HepG2 (cell line): Measurements from ENCODE around the gene LTC4S. TPM values are rescaled to one million over a fixed set of nuclear protein-coding genes. Genes with fewer than 3 reads are reported as not detected.

Experiments used
- ATF7 ChIP-seq, 2 experiments: fragments of 450-650 bp in 1 of 2; sonication (generic) in 1 of 2; formaldehyde crosslinking in 1 of 2; IDR thresholded peaks; 2 replicates each; pipeline versions ENCODE4 v1.4.0 to v1.6.1; 2016 to 2020; ENCODE audit warnings: antibody characterized with exemption in 1 of 2, mild to moderate bottlenecking in 1 of 2, missing genetic modification reagents in 1 of 2
- ATF7-NPFF ChIP-seq: sonication (generic); formaldehyde crosslinking; IDR thresholded peaks from 2 replicates; pipeline ENCODE4 v1.8.1; 2023; ENCODE audit warnings: mild to moderate bottlenecking, low read depth, missing genetic modification reagents, moderate library complexity
- HDAC1 ChIP-seq: sonication (generic); formaldehyde crosslinking; IDR thresholded peaks from 2 replicates; pipeline ENCODE4 v1.5.1; 2020; ENCODE audit warnings: mild to moderate bottlenecking, missing genetic modification reagents
- KAT2B ChIP-seq: fragments of 150-350 bp; IDR thresholded peaks from 2 replicates; pipeline ENCODE4 v1.6.1; 2014; ENCODE audit warnings: low read depth, low read length, borderline replicate concordance
- MBNL3 ChIP-seq: fragments of 250-450 bp; sonication (Bioruptor Pico); conservative IDR thresholded peaks from 2 replicates; pipeline ENCODE4 v1.8.0; 2022; ENCODE audit warnings: mild to moderate bottlenecking, inconsistent platforms
- MED1 ChIP-seq: sonication (generic); formaldehyde crosslinking; IDR thresholded peaks from 2 replicates; pipeline ENCODE4 v1.4.0; 2020; ENCODE audit warnings: missing genetic modification reagents
- POLR2G ChIP-seq: fragments of 200-400 bp; formaldehyde crosslinking; IDR thresholded peaks from 2 replicates; pipeline ENCODE4 v1.6.1; 2018; ENCODE audit warnings: mild to moderate bottlenecking, low read depth, low read length, moderate library complexity
- SMC3 ChIP-seq: IDR thresholded peaks from 2 replicates; pipeline ENCODE4 v1.6.1; 2011; ENCODE audit warnings: low read length, improper control_type of control experiment
- ZKSCAN8 ChIP-seq: IDR thresholded peaks from 2 replicates; pipeline ENCODE4 v1.6.1; 2016; ENCODE audit warnings: borderline replicate concordance, missing genetic modification reagents, missing compliant biosample characterization
- ZNF772 ChIP-seq: sonication (generic); formaldehyde crosslinking; IDR thresholded peaks from 2 replicates; pipeline ENCODE4 v1.5.0; 2020; ENCODE audit warnings: mild to moderate bottlenecking, missing genetic modification reagents
- ZNF83 ChIP-seq: sonication (generic); formaldehyde crosslinking; IDR thresholded peaks from 2 replicates; pipeline ENCODE4 v1.4.0; 2020; ENCODE audit warnings: missing genetic modification reagents, mild to moderate bottlenecking, borderline replicate concordance
- polyA plus RNA-seq, 8 experiments: library from polyadenylated mRNA; depleted of rRNA in 3 of 8; stranded (reverse) in 7 of 8; unstranded in 1 of 8; fragments of >200 nt; fragmentation: Illumina TruSeq in 4 of 8; extraction: Trizol in 4 of 8; gene quantifications; 2 replicates each; pipeline versions ENCODE4 v1.2.1 to v1.2.3, GENCODE V29; 2011 to 2016; ENCODE audit warnings: low read depth in 4 of 8, missing spikeins in 1 of 8, mixed read lengths in 1 of 8; ENCODE audit not compliant: insufficient read depth in 1 of 8
- total RNA-seq, 5 experiments: library from RNA; depleted of rRNA; stranded (reverse); fragments of >200 nt; fragmentation: Illumina TruSeq; extraction: Trizol; gene quantifications; 2 replicates each; pipeline ENCODE4 v1.2.3, GENCODE V29; 2016; ENCODE audit warnings: low read depth in 1 of 5
- TF ChIP-seq, protein P1 (sequence below), 2 experiments: IDR thresholded peaks; 2 replicates each; pipeline ENCODE4 v1.6.1; 2011 to 2012; ENCODE audit warnings: low read length in 2 of 2, borderline replicate concordance in 1 of 2, low read depth in 1 of 2, mild to moderate bottlenecking in 1 of 2, moderate library complexity in 1 of 2
- TF ChIP-seq, protein P2 (sequence below), 2 experiments: sonication (generic) in 1 of 2; formaldehyde crosslinking in 1 of 2; IDR thresholded peaks; 2 replicates each; pipeline versions ENCODE4 v1.5.1 to v1.6.1; 2011 to 2020; ENCODE audit warnings: borderline replicate concordance in 1 of 2, low read depth in 1 of 2, low read length in 1 of 2, mild to moderate bottlenecking in 1 of 2, missing genetic modification reagents in 1 of 2, moderate library complexity in 1 of 2
- TF ChIP-seq, protein P3 (sequence below): sonication (generic); formaldehyde crosslinking; IDR thresholded peaks from 2 replicates; pipeline ENCODE4 v1.8.1; 2023; ENCODE audit warnings: missing genetic modification reagents, mild to moderate bottlenecking, borderline replicate concordance
- TF ChIP-seq, protein P4 (sequence below): sonication (generic); formaldehyde crosslinking; conservative IDR thresholded peaks from 2 replicates; pipeline ENCODE4 v1.4.0; 2020; ENCODE audit warnings: mild to moderate bottlenecking, missing genetic modification reagents, moderate library complexity
- TF ChIP-seq, protein P5 (sequence below): sonication (generic); formaldehyde crosslinking; IDR thresholded peaks from 2 replicates; pipeline ENCODE4 v1.5.0; 2020; ENCODE audit warnings: mild to moderate bottlenecking, missing genetic modification reagents

The LTC4S gene
- total and polyA plus RNA-seq, 2 of the 13 experiments (the other 11 are each of a cell fraction or from before 2014, with no cell fraction given): 0.35 TPM; not detected in 1

DNA sequence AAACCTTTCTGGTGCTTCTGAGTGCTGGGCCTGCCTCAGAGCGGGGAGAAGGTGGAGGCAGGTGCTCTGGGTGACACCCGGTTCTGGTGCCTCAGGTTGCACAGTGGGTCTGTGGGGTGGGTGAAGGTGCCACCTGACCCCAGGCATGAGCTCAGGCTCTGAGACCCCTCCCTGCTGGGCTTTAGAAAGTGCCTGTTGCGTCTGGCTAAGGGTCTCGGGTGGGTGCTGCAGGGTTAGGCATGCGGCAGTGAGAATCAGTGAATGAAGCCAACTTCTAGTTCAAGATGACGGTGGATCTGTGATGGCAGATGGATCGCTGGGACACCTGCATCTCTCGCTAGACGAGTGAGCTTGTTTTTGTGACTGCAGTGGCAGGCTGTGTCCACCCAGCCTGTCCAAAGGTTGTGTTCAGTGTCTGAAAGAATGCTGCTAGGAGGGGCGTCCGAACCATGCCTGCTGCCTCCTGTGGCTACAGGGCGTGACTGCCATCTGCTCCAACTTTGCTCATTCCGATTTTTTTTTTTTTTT is 31.9 kb downstream of the LTC4S start (continued):
- TF ChIP-seq, protein P1, sequence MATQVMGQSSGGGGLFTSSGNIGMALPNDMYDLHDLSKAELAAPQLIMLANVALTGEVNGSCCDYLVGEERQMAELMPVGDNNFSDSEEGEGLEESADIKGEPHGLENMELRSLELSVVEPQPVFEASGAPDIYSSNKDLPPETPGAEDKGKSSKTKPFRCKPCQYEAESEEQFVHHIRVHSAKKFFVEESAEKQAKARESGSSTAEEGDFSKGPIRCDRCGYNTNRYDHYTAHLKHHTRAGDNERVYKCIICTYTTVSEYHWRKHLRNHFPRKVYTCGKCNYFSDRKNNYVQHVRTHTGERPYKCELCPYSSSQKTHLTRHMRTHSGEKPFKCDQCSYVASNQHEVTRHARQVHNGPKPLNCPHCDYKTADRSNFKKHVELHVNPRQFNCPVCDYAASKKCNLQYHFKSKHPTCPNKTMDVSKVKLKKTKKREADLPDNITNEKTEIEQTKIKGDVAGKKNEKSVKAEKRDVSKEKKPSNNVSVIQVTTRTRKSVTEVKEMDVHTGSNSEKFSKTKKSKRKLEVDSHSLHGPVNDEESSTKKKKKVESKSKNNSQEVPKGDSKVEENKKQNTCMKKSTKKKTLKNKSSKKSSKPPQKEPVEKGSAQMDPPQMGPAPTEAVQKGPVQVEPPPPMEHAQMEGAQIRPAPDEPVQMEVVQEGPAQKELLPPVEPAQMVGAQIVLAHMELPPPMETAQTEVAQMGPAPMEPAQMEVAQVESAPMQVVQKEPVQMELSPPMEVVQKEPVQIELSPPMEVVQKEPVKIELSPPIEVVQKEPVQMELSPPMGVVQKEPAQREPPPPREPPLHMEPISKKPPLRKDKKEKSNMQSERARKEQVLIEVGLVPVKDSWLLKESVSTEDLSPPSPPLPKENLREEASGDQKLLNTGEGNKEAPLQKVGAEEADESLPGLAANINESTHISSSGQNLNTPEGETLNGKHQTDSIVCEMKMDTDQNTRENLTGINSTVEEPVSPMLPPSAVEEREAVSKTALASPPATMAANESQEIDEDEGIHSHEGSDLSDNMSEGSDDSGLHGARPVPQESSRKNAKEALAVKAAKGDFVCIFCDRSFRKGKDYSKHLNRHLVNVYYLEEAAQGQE (IDR thresholded peaks at IDR 0.05; ENCODE audit: borderline replicate concordance in 1 of 2, low read depth in 1 of 2, low read length in 2 of 2): no peak
- TF ChIP-seq ATF7 (IDR thresholded peaks at IDR 0.05) (no peak), ATF7 (CRISPR knock-in tag; IDR thresholded peaks at IDR 0.05) (no peak; the same call in 1 of the 2 replicates), SMC3 (peak; percentile 45), ZNF83 (CRISPR knock-in tag) (no peak), KAT2B (no peak), ATF7-NPFF (CRISPR knock-in tag) (peak; percentile 27), MBNL3 (CRISPR knock-in tag) (no peak), HDAC1 (peak; percentile 63; the same call in 1 of the 2 replicates), POLR2G (peak; percentile 49; the same call in 1 of the 2 replicates), ZKSCAN8 (CRISPR knock-in tag) (0 out of 2 replicates have a peak, but pooled peaks have one; percentile 25), ZNF772 (CRISPR knock-in tag) (no peak), MED1 (CRISPR knock-in tag) (peak; percentile 56; the same call in 1 of the 2 replicates)
- TF ChIP-seq, protein P2, sequence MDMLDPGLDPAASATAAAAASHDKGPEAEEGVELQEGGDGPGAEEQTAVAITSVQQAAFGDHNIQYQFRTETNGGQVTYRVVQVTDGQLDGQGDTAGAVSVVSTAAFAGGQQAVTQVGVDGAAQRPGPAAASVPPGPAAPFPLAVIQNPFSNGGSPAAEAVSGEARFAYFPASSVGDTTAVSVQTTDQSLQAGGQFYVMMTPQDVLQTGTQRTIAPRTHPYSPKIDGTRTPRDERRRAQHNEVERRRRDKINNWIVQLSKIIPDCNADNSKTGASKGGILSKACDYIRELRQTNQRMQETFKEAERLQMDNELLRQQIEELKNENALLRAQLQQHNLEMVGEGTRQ (IDR thresholded peaks at IDR 0.05; ENCODE audit: low read depth, low read length): no peak
- TF ChIP-seq, protein P2 (CRISPR knock-in tag; IDR thresholded peaks at IDR 0.05; ENCODE audit: borderline replicate concordance): no peak
- TF ChIP-seq, protein P3, sequence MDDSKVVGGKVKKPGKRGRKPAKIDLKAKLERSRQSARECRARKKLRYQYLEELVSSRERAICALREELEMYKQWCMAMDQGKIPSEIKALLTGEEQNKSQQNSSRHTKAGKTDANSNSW: no peak
- TF ChIP-seq, protein P4, sequence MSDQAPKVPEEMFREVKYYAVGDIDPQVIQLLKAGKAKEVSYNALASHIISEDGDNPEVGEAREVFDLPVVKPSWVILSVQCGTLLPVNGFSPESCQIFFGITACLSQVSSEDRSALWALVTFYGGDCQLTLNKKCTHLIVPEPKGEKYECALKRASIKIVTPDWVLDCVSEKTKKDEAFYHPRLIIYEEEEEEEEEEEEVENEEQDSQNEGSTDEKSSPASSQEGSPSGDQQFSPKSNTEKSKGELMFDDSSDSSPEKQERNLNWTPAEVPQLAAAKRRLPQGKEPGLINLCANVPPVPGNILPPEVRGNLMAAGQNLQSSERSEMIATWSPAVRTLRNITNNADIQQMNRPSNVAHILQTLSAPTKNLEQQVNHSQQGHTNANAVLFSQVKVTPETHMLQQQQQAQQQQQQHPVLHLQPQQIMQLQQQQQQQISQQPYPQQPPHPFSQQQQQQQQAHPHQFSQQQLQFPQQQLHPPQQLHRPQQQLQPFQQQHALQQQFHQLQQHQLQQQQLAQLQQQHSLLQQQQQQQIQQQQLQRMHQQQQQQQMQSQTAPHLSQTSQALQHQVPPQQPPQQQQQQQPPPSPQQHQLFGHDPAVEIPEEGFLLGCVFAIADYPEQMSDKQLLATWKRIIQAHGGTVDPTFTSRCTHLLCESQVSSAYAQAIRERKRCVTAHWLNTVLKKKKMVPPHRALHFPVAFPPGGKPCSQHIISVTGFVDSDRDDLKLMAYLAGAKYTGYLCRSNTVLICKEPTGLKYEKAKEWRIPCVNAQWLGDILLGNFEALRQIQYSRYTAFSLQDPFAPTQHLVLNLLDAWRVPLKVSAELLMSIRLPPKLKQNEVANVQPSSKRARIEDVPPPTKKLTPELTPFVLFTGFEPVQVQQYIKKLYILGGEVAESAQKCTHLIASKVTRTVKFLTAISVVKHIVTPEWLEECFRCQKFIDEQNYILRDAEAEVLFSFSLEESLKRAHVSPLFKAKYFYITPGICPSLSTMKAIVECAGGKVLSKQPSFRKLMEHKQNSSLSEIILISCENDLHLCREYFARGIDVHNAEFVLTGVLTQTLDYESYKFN (CRISPR knock-in tag): peak; percentile 68
- TF ChIP-seq, protein P5, sequence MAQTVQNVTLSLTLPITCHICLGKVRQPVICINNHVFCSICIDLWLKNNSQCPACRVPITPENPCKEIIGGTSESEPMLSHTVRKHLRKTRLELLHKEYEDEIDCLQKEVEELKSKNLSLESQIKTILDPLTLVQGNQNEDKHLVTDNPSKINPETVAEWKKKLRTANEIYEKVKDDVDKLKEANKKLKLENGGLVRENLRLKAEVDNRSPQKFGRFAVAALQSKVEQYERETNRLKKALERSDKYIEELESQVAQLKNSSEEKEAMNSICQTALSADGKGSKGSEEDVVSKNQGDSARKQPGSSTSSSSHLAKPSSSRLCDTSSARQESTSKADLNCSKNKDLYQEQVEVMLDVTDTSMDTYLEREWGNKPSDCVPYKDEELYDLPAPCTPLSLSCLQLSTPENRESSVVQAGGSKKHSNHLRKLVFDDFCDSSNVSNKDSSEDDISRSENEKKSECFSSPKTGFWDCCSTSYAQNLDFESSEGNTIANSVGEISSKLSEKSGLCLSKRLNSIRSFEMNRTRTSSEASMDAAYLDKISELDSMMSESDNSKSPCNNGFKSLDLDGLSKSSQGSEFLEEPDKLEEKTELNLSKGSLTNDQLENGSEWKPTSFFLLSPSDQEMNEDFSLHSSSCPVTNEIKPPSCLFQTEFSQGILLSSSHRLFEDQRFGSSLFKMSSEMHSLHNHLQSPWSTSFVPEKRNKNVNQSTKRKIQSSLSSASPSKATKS: no peak
